Measurements from ENCODE around the gene CORO7.

DNA sequence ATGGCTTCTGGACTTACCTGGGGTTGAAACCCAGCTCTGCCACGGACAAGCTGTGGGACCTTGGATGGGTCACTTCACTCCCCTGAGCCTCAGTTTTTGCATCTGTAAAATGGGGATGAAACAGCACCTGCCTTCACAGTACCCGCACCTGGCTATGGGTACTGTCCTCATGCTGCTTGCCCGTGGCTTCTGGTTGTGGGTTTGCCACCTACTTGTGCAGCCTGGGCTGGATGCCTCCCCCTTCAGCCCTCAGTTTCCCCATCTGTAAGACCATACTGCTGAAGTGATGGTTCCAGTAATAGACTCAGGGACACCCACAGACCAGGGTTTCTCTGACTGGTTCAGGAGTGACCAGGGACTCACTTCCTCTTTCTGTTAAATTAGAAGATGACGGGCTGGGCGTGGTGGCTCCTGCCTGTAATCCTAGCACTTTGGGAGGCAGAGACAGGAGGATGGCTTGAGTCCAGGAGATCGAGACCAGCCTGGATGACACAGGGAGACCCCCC lies 91.1 kb downstream of the CORO7 start:
- TF ChIP-seq, protein P1, sequence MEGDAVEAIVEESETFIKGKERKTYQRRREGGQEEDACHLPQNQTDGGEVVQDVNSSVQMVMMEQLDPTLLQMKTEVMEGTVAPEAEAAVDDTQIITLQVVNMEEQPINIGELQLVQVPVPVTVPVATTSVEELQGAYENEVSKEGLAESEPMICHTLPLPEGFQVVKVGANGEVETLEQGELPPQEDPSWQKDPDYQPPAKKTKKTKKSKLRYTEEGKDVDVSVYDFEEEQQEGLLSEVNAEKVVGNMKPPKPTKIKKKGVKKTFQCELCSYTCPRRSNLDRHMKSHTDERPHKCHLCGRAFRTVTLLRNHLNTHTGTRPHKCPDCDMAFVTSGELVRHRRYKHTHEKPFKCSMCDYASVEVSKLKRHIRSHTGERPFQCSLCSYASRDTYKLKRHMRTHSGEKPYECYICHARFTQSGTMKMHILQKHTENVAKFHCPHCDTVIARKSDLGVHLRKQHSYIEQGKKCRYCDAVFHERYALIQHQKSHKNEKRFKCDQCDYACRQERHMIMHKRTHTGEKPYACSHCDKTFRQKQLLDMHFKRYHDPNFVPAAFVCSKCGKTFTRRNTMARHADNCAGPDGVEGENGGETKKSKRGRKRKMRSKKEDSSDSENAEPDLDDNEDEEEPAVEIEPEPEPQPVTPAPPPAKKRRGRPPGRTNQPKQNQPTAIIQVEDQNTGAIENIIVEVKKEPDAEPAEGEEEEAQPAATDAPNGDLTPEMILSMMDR (IDR thresholded peaks at IDR 0.05) = no peak
- TF ChIP-seq POLR2AphosphoS5 (IDR thresholded peaks at IDR 0.05; ENCODE audit: insufficient read depth in 1 of 2, low read depth in 1 of 2) (no peak), POLR2A (IDR thresholded peaks at IDR 0.05) (no peak)

All from vagina (tissue), 2 donors.